AG04449 (cell line): ENCODE measurements around the gene SYT7.
A peak's percentile ranks its signal among the peaks of the same experiment; 100 is the strongest.
"Not testable (repeated sequence)": the region's sequence is repeated elsewhere in the genome, so short reads cannot be mapped to it uniquely, and the experiment has no call there.

ENCODE experiments used
- CTCF ChIA-PET: fragments of 350-600 bp; formaldehyde crosslinking; extraction: SDS; loops from one replicate; lab custom pipeline; 2021; ENCODE audit warnings: antibody characterized with exemption; lab: Yijun Ruan, JAX
- POLR2A ChIA-PET: fragments of 400-600, 350-600 bp; formaldehyde crosslinking; extraction: SDS; loops from one replicate; lab custom pipeline; 2020; ENCODE audit warnings: antibody characterized with exemption, inconsistent platforms; lab: Yijun Ruan, JAX
- DNase-seq: peaks from one replicate; pipeline ENCODE4 v3.0.0-alpha.2; 2010; ENCODE audit warnings: low read depth, low spot score
- H3K4me3 ChIP-seq: 2 replicates; pipeline ENCODE4 v1.5.1; 2011; ENCODE audit warnings: low read depth, mild to moderate bottlenecking, control low read depth, low read length
- CTCF ChIP-seq: IDR thresholded peaks from one replicate; pipeline ENCODE4 v1.5.1; 2011; ENCODE audit warnings: mild to moderate bottlenecking, moderate library complexity, low read length, control low read depth, inconsistent platforms; ENCODE audit not compliant: insufficient read depth; ENCODE audit errors: missing control alignments

SYT7 gene

GRCh38 chr11:61484541-61484940 lies 96.3 kb downstream of the SYT7 start:
- TF ChIP-seq CTCF, result no peak
- H3K4me3 ChIP-seq, result no peak overlapping the region
- POLR2A ChIA-PET, result no interaction called here
- DNase-seq, result no peak
- CTCF ChIA-PET, result interaction anchor here (0.7 to 7.5 kb wide), 8 partner anchors 7 to 155 kb away, joined by 3 to 82 read pairs (median 4); a partner anchor contains a TSS

- CTCF ChIA-PET, result interaction anchor here (0.6 to 13.6 kb wide), 23 partner anchors 10 to 251 kb away, joined by 3 to 220 read pairs (median 4); partner anchors contain the start of gene LRRC10B
- POLR2A ChIA-PET, result interaction anchor here (0.6 kb wide), 1 partner anchor 75 kb away, joined by 3 read pairs; no protein-coding TSS in a partner anchor
These were observed 98.4 kb downstream of the SYT7 start for GRCh38 chr11:61482513-61482912.

GRCh38 chr11:61481806-61482205 lies 99.1 kb downstream of the SYT7 start:
- ChIA-PET POLR2A (interaction anchor here (0.6 kb wide), 1 partner anchor 76 kb away, joined by 3 read pairs; no protein-coding TSS in a partner anchor), CTCF (interaction anchor here (0.6 to 13.6 kb wide), 24 partner anchors 10 to 266 kb away, joined by 3 to 220 read pairs (median 4); partner anchors contain the start of gene LRRC10B)
- no peak overlapping the region for H3K4me3 ChIP-seq
- no peak for DNase-seq
- no peak for TF ChIP-seq CTCF

More at GRCh38 chr11:61482513-61482912, 98.4 kb downstream of the SYT7 start:
- no peak overlapping the region for H3K4me3 ChIP-seq
- DNase-seq, result no peak
- peak; percentile 76 for TF ChIP-seq CTCF

GRCh38 chr11:61480994-61481335 lies 99.9 kb downstream of the SYT7 start:
- CTCF ChIA-PET, result interaction anchor here (0.9 to 13.6 kb wide), 13 partner anchors 7 to 252 kb away, joined by 3 to 220 read pairs (median 23); partner anchors contain the start of gene LRRC10B
- POLR2A ChIA-PET, result no interaction called here
- no peak for TF ChIP-seq CTCF
- no peak overlapping the region for H3K4me3 ChIP-seq
- DNase-seq, result no peak

- DNase-seq, result no peak
- no peak for TF ChIP-seq CTCF
- no peak overlapping the region for H3K4me3 ChIP-seq
- ChIA-PET CTCF (interaction anchor here (0.9 to 13.6 kb wide), 9 partner anchors 8 to 253 kb away, joined by 3 to 220 read pairs (median 82); partner anchors contain the start of gene LRRC10B), POLR2A (no interaction called here)
These were observed 100.4 kb downstream of the SYT7 start for GRCh38 chr11:61480261-61480993.

- POLR2A ChIA-PET, H3K4me3 ChIP-seq, DNase-seq: not testable (repeated sequence)
- CTCF ChIA-PET, result interaction anchor here (0.6 to 13.6 kb wide), 13 partner anchors 9 to 254 kb away, joined by 3 to 220 read pairs (median 62); partner anchors contain the start of gene LRRC10B
These were observed 101.4 kb downstream of the SYT7 start for GRCh38 chr11:61479360-61480058.
